PFSK-1 (cell line): ENCODE data around the gene NAT9.

ENCODE experiments used
- FOXP2 ChIP-seq: optimal IDR thresholded peaks from 2 replicates; pipeline ENCODE3; 2011; ENCODE audit warnings: borderline replicate concordance, control low read depth, inconsistent platforms; ENCODE audit not compliant: insufficient read depth; ENCODE audit errors: extremely low read length, extremely low read depth
- POLR2AphosphoS5 ChIP-seq: IDR thresholded peaks from 2 replicates; pipeline ENCODE4 v1.6.1; 2012; ENCODE audit warnings: low read depth, mild to moderate bottlenecking, control low read depth, low read length, moderate library complexity
- SIN3A ChIP-seq: IDR thresholded peaks from 2 replicates; pipeline ENCODE4 v1.6.1; 2012; ENCODE audit warnings: mild to moderate bottlenecking, low read length, moderate library complexity, borderline replicate concordance; ENCODE audit not compliant: insufficient read depth
- TAF1 ChIP-seq: IDR thresholded peaks from 2 replicates; pipeline ENCODE4 v1.6.1; 2012; ENCODE audit warnings: low read length, control low read depth, borderline replicate concordance; ENCODE audit not compliant: insufficient read depth
- TF ChIP-seq, protein P1 (sequence below), 2 experiments: IDR thresholded peaks; 2 replicates each; pipeline versions ENCODE4 v1.6.1 to v1.8.0; 2011 to 2012; ENCODE audit warnings: low read depth in 2 of 2, low read length in 2 of 2, control low read depth in 1 of 2, inconsistent platforms in 1 of 2, mild to moderate bottlenecking in 1 of 2, moderate library complexity in 1 of 2; ENCODE audit not compliant: insufficient read depth in 1 of 2

- TF ChIP-seq POLR2AphosphoS5 (no peak), TAF1 (no peak), FOXP2 (no peak), SIN3A (no peak)
- TF ChIP-seq, protein P1, sequence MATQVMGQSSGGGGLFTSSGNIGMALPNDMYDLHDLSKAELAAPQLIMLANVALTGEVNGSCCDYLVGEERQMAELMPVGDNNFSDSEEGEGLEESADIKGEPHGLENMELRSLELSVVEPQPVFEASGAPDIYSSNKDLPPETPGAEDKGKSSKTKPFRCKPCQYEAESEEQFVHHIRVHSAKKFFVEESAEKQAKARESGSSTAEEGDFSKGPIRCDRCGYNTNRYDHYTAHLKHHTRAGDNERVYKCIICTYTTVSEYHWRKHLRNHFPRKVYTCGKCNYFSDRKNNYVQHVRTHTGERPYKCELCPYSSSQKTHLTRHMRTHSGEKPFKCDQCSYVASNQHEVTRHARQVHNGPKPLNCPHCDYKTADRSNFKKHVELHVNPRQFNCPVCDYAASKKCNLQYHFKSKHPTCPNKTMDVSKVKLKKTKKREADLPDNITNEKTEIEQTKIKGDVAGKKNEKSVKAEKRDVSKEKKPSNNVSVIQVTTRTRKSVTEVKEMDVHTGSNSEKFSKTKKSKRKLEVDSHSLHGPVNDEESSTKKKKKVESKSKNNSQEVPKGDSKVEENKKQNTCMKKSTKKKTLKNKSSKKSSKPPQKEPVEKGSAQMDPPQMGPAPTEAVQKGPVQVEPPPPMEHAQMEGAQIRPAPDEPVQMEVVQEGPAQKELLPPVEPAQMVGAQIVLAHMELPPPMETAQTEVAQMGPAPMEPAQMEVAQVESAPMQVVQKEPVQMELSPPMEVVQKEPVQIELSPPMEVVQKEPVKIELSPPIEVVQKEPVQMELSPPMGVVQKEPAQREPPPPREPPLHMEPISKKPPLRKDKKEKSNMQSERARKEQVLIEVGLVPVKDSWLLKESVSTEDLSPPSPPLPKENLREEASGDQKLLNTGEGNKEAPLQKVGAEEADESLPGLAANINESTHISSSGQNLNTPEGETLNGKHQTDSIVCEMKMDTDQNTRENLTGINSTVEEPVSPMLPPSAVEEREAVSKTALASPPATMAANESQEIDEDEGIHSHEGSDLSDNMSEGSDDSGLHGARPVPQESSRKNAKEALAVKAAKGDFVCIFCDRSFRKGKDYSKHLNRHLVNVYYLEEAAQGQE (IDR thresholded peaks at IDR 0.05; ENCODE audit: insufficient read depth in 1 of 2, low read depth in 2 of 2, low read length in 2 of 2), result no peak
These were observed 45.6 kb upstream of the NAT9 start for GRCh38 chr17:74821655-74822334.
